ENCODE data around the gene TRIL. TPM values are rescaled to one million over a fixed set of nuclear protein-coding genes. Genes with fewer than 3 reads are reported as not detected.
A peak's percentile ranks its signal among the peaks of the same experiment; 100 is the strongest.

Gene TRIL
- total and polyA plus RNA-seq, 8 donors = 0.14 to 2.2 (median 0.41) TPM

DNA sequence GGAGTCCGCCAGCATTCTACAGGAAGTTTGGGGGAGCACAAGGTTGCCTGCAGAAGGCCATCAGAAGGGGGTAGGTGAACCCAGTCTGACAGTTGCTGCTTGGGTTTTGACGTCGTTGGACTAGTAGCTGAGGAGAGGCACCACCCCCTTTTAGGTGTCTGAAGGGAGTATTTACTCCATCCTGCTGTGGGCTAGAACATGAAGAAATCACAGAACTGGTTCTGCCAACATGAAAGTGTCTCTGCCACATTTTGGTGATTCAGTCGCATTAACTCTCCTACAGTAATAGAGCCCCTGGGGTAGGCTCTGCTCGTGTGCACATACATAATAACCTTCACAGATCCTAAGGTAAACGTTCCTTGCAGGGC, 834 bp upstream of the TRIL start:
- H3K27ac ChIP-seq = no peak overlapping the region
- no peaks in the 10 kb centered on the region for H3K27me3 ChIP-seq
- H3K36me3 ChIP-seq = no peaks in the 10 kb centered on the region
- DNase-seq = no peak
- intact Hi-C loops (cut with DNase I) = loop anchor here in 1 of 3 donors (10.0 kb wide), 1 partner anchor 146 kb away; no protein-coding TSS in a partner anchor
- 82 to 85% methylated on average over 6 of the region's 6 CpGs for WGBS, 2 donors
- no peaks in the 10 kb centered on the region for H3K9me3 ChIP-seq
- TF ChIP-seq CTCF (IDR thresholded peaks at IDR 0.05) = no peak
- H3K4me3 ChIP-seq = peak overlapping the region in 1 of 4 donors; percentile 8
- no peak for FAIRE-seq
- no peak for ATAC-seq
- peaks cover 0 to 6% (median 5%) of the 10 kb centered on the region in 3 donors for H3K4me1 ChIP-seq

GRCh38 chr7:28957751-28958234, 337 bp downstream of the TRIL start:
- H3K36me3 ChIP-seq = no peaks in the 10 kb centered on the region
- 4 to 9% methylated on average over 39 to 47 of the region's 47 CpGs for WGBS, 2 donors
- FAIRE-seq (no peak), DNase-seq (peak in 3 of 6 donors; percentile 15 to 57 (median 23)), ATAC-seq (no peak)
- H3K4me1 ChIP-seq = peaks cover 0 to 6% (median 5%) of the 10 kb centered on the region in 3 donors
- no peaks in the 10 kb centered on the region for H3K27me3 ChIP-seq
- H3K9me3 ChIP-seq = no peaks in the 10 kb centered on the region
- intact Hi-C loops (cut with DNase I) = loop anchor here in 1 of 3 donors (10.0 kb wide), 1 partner anchor 147 kb away; no protein-coding TSS in a partner anchor
- peak overlapping the region; percentile 8 to 64 (median 12) for H3K4me3 ChIP-seq
- no peak for TF ChIP-seq CTCF (IDR thresholded peaks at IDR 0.05)
- H3K27ac ChIP-seq = no peak overlapping the region

DNA sequence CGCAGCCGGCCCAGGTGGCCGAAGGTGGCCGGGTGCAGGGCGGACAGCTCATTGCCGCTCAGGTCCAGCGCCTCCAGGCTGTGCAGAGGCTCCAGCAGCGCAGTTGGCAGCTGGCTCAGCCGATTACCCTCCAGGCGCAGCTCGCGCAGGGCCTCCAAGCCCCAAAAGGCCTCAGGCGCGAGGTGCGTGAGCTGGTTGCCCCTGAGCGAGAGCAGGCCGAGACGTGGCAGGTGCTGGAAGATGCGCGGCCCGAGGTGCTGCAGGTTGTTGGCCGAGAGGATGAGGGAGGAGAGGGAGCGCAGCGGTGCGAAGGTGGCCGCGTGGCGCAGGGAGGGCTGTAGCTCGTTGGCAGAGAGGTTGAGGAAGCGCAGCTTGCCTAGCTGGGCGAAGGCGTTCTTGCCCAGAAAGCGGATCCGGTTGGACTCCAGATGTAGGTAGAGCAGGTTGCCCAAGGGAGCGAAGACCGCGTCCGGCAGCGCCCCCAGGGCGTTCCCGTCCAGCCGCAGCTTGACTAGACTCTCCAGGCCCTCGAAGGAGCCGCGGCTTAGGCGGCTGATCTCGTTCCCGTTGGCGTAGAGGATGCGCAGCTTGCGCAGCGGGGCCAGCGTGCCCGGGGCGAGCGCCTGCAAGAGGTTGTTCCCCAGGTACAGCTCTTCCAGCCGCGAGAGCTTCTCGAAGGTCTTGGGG, 923 bp downstream of the TRIL start:
- intact Hi-C loops (cut with DNase I) = loop anchor here in 1 of 3 donors (10.0 kb wide), 1 partner anchor 148 kb away; no protein-coding TSS in a partner anchor

DNA sequence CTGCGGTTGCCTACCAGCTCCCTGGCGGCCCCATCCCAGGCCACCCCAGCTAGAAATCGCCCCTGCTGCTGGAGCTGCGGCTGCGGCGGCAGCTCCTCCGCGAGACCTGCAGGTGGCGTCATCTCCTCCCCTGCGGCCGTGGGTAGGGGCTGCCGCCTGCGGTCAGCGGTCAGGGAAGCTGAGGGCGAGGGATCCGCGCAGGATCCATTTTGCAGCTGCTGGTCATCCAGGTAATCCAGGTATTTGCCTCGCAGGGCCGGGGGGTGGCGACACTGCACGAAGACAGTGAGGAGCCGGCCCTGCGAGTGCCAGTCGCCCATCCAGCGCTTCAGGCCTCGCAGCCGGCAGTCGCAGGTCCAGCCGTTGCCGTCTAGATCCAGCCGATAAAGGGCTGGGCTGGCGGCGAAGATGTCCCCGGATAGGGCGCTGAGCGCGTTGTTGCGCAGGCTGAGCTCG, 1.5 kb downstream of the TRIL start:
- no peak for FAIRE-seq
- Histone ChIP-seq H3K36me3 (no peaks in the 10 kb centered on the region), H3K4me3 (peak overlapping the region; percentile 21 to 64 (median 52)), H3K4me1 (peaks cover 0 to 6% (median 5%) of the 10 kb centered on the region in 3 donors), H3K27me3 (no peaks in the 10 kb centered on the region), H3K9me3 (no peaks in the 10 kb centered on the region), H3K27ac (peak overlapping the region in 3 of 4 donors; percentile 17 to 42 (median 39))
- peak; percentile 67 to 81 (median 75) for ATAC-seq
- DNase-seq = peak; percentile 56 to 90 (median 76)
- TF ChIP-seq CTCF (IDR thresholded peaks at IDR 0.05) = peak in 1 of 4 donors; percentile 44
- intact Hi-C loops (cut with DNase I) = loop anchor here in 1 of 3 donors (10.0 kb wide), 1 partner anchor 148 kb away; no protein-coding TSS in a partner anchor
- WGBS, 2 donors = 0 to 1% methylated on average over 34 to 39 of the region's 39 CpGs

More for the DNA sequence above, 923 bp downstream of the TRIL start:
- peak; percentile 52 to 65 (median 63) for ATAC-seq
- Histone ChIP-seq H3K27me3 (no peaks in the 10 kb centered on the region), H3K4me1 (peaks cover 0 to 6% (median 5%) of the 10 kb centered on the region in 3 donors), H3K4me3 (peak overlapping the region; percentile 21 to 64 (median 52)), H3K36me3 (no peaks in the 10 kb centered on the region), H3K27ac (no peak overlapping the region), H3K9me3 (no peaks in the 10 kb centered on the region)
- no peak for FAIRE-seq
- peak in 3 of 6 donors; percentile 16 to 81 (median 58) for DNase-seq
- TF ChIP-seq CTCF (IDR thresholded peaks at IDR 0.05) = no peak
- WGBS, 2 donors = 5 to 7% methylated on average over 59 of the region's 59 CpGs

All from pancreas (tissue), 10 donors.